OCI-LY1 (cell line): ENCODE results near the gene ADAMTS12.

ENCODE experiments used
- H2AFZ ChIP-seq: fragments of 200-600 bp; sonication (generic), shearing (Covaris generic); 2 replicates; pipeline ENCODE4 v1.6.0; 2014; ENCODE audit warnings: antibody characterized with exemption, mild to moderate bottlenecking, low read length
- H3F3A ChIP-seq: fragments of 200-600 bp; sonication (generic), shearing (Covaris generic); 2 replicates; pipeline ENCODE4 v1.6.0; 2014; ENCODE audit warnings: mild to moderate bottlenecking, antibody characterized with exemption, low read length, moderate library complexity; ENCODE audit not compliant: insufficient read depth
- H3K27ac ChIP-seq: fragments of 200-600 bp; sonication (generic); 2 replicates; pipeline ENCODE4 v1.5.1; 2014; ENCODE audit warnings: low read length, mixed run types, mild to moderate bottlenecking, low read depth; ENCODE audit not compliant: poor library complexity, severe bottlenecking
- H3K27me3 ChIP-seq: fragments of 200-600 bp; sonication (generic); 2 replicates; pipeline ENCODE4 v1.6.0; 2014; ENCODE audit warnings: antibody characterized with exemption, mild to moderate bottlenecking, low read length, moderate library complexity; ENCODE audit not compliant: insufficient read depth
- H3K36me3 ChIP-seq: fragments of 200-600 bp; sonication (generic); 2 replicates; pipeline ENCODE4 v1.6.1; 2014; ENCODE audit warnings: mild to moderate bottlenecking, antibody characterized with exemption, low read length, moderate library complexity, mixed read lengths; ENCODE audit not compliant: insufficient read depth
- H3K4me1 ChIP-seq: fragments of 200-600 bp; sonication (generic); 2 replicates; pipeline ENCODE4 v1.5.1; 2014; ENCODE audit warnings: mild to moderate bottlenecking, low read length, moderate library complexity; ENCODE audit not compliant: insufficient read depth, severe bottlenecking
- H3K4me2 ChIP-seq: fragments of 200-600 bp; sonication (generic), shearing (Covaris generic); 2 replicates; pipeline ENCODE4 v1.6.1; 2014; ENCODE audit warnings: low read length
- H3K4me3 ChIP-seq: fragments of 200-600 bp; sonication (generic); 2 replicates; pipeline ENCODE4 v1.5.1; 2014; ENCODE audit warnings: low read length, low read depth, mild to moderate bottlenecking, mixed read lengths; ENCODE audit not compliant: poor library complexity, severe bottlenecking
- H3K79me2 ChIP-seq: fragments of 200-600 bp; shearing (Covaris generic); 2 replicates; pipeline ENCODE4 v1.6.1; 2016; ENCODE audit warnings: mixed run types, low read length, mixed read lengths; ENCODE audit not compliant: insufficient read depth
- H3K9ac ChIP-seq: fragments of 200-600 bp; sonication (generic), shearing (Covaris generic); 2 replicates; pipeline ENCODE4 v1.6.1; 2014; ENCODE audit warnings: mild to moderate bottlenecking, low read length, mixed read lengths
- H3K9me2 ChIP-seq: fragments of 200-600 bp; sonication (generic), shearing (Covaris generic); 2 replicates; pipeline ENCODE4 v1.6.1; 2014; ENCODE audit warnings: low read depth, mild to moderate bottlenecking, low read length, mixed read lengths
- H3K9me3 ChIP-seq: fragments of 200-600 bp; shearing (Covaris generic); 2 replicates; pipeline ENCODE4 v1.6.1; 2014; ENCODE audit warnings: low read length, mixed read lengths
- H4K20me1 ChIP-seq: fragments of 200-600 bp; sonication (generic), shearing (Covaris generic); 2 replicates; pipeline ENCODE4 v1.6.0; 2016; ENCODE audit warnings: mild to moderate bottlenecking, low read length; ENCODE audit not compliant: insufficient read depth
- EZH2 ChIP-seq: fragments of 200-600 bp; sonication (generic), shearing (Covaris generic); IDR thresholded peaks from 2 replicates; pipeline ENCODE4 v1.8.0; 2017; ENCODE audit warnings: borderline replicate concordance, mixed run types, mild to moderate bottlenecking, antibody characterized with exemption, low read length, moderate library complexity, mixed read lengths
- TF ChIP-seq, protein P1 (sequence below): fragments of 200-600 bp; sonication (generic), shearing (Covaris generic); IDR thresholded peaks from 2 replicates; pipeline ENCODE4 v1.5.1; 2017; ENCODE audit warnings: mild to moderate bottlenecking, antibody characterized with exemption, low read length, moderate library complexity, mixed read lengths

Gene ADAMTS12

DNA sequence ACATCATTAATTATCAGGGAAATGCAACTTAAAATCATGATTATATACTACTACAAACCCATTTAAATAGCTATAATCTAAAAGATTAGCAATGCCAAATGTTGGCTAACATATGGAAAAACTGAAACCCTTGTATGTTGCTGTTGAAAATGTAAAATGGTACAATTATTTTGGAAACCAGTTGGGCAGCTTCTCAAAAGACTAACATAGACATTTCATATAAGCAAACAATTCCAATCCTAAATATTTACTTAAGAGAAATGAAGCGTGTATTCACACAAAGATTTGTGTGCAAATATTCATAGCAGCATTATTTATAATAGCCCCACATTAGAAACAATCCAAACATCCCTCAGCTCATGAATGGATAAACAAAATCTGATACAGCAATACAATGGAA is 106.2 kb downstream of the ADAMTS12 start:
- Histone ChIP-seq H3K4me1 (no peaks in the 10 kb centered on the region), H3K36me3 (no peaks in the 10 kb centered on the region)
- TF ChIP-seq, protein P1, sequence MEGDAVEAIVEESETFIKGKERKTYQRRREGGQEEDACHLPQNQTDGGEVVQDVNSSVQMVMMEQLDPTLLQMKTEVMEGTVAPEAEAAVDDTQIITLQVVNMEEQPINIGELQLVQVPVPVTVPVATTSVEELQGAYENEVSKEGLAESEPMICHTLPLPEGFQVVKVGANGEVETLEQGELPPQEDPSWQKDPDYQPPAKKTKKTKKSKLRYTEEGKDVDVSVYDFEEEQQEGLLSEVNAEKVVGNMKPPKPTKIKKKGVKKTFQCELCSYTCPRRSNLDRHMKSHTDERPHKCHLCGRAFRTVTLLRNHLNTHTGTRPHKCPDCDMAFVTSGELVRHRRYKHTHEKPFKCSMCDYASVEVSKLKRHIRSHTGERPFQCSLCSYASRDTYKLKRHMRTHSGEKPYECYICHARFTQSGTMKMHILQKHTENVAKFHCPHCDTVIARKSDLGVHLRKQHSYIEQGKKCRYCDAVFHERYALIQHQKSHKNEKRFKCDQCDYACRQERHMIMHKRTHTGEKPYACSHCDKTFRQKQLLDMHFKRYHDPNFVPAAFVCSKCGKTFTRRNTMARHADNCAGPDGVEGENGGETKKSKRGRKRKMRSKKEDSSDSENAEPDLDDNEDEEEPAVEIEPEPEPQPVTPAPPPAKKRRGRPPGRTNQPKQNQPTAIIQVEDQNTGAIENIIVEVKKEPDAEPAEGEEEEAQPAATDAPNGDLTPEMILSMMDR, result no peak
- TF ChIP-seq EZH2, result no peak

DNA sequence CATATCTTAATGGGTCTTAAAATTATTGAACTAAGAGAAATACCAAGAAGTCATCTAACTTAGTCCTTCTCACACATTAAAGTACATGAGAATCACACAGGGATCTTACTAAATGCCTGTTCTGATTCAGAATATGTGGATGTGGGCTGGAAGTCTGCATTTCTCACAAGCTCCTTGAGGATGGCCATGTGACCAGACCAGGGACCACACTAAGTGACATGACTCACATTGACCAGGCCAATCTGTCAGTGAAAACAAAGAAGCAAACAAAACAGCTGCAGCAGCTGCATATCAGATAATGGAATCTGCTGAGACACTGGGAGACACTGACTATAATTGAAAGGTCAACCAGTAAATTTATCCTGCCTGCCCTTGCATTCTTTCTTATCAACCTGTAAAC is 110.5 kb downstream of the ADAMTS12 start:
- H3K27ac ChIP-seq, result no peak overlapping the region
- no peaks in the 10 kb centered on the region for H3F3A ChIP-seq
- no peak overlapping the region for H3K4me2 ChIP-seq
- H3K27me3 ChIP-seq, result no peaks in the 10 kb centered on the region
- H3K9ac ChIP-seq, result no peak overlapping the region
- H3K36me3 ChIP-seq, result no peaks in the 10 kb centered on the region
- H3K4me3 ChIP-seq, result no peak overlapping the region
- H3K79me2 ChIP-seq, result no peaks in the 10 kb centered on the region
- no peaks in the 10 kb centered on the region for H4K20me1 ChIP-seq
- no peak overlapping the region for H2AFZ ChIP-seq
- TF ChIP-seq, protein P1, result no peak
- TF ChIP-seq EZH2, result no peak
- H3K9me2 ChIP-seq, result no peaks in the 10 kb centered on the region
- no peaks in the 10 kb centered on the region for H3K4me1 ChIP-seq
- no peaks in the 10 kb centered on the region for H3K9me3 ChIP-seq

More for the DNA sequence above, 106.2 kb downstream of the ADAMTS12 start:
- Histone ChIP-seq H3F3A (no peaks in the 10 kb centered on the region), H3K79me2 (no peaks in the 10 kb centered on the region), H3K4me2 (no peak overlapping the region), H4K20me1 (no peaks in the 10 kb centered on the region), H2AFZ (no peak overlapping the region), H3K9ac (no peak overlapping the region), H3K9me3 (no peaks in the 10 kb centered on the region), H3K27ac (no peak overlapping the region), H3K4me3 (no peak overlapping the region), H3K9me2 (no peaks in the 10 kb centered on the region), H3K27me3 (no peaks in the 10 kb centered on the region)

DNA sequence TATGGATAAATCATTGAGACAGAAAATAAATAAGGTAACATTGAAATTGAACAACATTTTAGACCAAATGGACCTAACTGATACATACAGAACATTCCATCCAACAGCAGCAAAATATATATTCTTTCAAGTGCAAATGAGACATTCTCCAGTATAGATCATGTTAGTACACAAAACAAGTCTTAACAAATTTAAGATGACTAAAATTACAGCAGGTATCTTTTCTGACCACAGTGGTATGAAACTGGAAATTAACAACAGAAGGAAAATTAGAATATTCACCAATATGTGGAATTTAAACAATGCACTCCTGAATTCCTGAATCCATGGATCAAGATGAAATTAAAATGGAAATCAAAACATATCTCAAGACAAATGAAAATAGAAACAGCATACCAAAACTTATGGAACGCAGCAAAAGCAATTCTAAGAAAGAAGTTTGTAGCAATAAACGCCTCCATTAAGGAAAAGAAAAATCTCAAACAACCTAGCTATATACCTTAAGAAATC is 115.6 kb downstream of the ADAMTS12 start:
- H3K36me3 ChIP-seq, result no peaks in the 10 kb centered on the region
- H3K27ac ChIP-seq, result no peak overlapping the region
- no peaks in the 10 kb centered on the region for H3K79me2 ChIP-seq
- H3F3A ChIP-seq, result no peaks in the 10 kb centered on the region
- no peaks in the 10 kb centered on the region for H3K9me3 ChIP-seq
- H3K9me2 ChIP-seq, result no peaks in the 10 kb centered on the region
- no peaks in the 10 kb centered on the region for H3K4me1 ChIP-seq
- no peak overlapping the region for H3K4me2 ChIP-seq
- no peaks in the 10 kb centered on the region for H4K20me1 ChIP-seq
- no peak overlapping the region for H2AFZ ChIP-seq
- TF ChIP-seq EZH2, result no peak
- TF ChIP-seq, protein P1, result no peak
- no peak overlapping the region for H3K4me3 ChIP-seq
- no peak overlapping the region for H3K9ac ChIP-seq
- H3K27me3 ChIP-seq, result no peaks in the 10 kb centered on the region
